CMK (cell line): ENCODE results near the gene ALDOB.
"Not testable (repeated sequence)": the region's sequence is repeated elsewhere in the genome, so short reads cannot be mapped to it uniquely, and the experiment has no call there.

Experiments
- DNase-seq: peaks from one replicate; pipeline ENCODE4 v3.0.0-alpha.2; 2010; ENCODE audit warnings: low read depth

The ALDOB gene

GRCh38 chr9:101421653-101422065, 13.9 kb downstream of the ALDOB start:
- no peak for DNase-seq

DNA sequence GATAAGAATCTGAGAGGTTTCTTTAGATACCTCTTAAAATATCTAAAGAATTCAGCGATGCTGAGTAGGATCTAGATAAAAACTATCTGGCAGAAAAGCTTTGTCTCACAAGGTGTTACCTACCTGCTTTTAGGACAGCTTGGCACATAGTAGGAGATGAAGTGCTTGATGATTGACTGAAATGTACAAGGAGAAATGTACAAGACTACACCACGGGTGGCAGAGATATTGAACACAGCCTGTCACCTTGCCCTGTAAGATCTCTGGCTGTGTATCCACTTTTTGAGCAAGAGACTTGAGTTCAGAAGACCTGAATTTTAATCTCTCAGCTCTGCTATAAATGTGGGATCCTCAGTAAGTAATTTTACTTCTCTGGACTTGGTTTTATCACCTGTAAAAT, 15.7 kb downstream of the ALDOB start:
- no peak for DNase-seq

GRCh38 chr9:101418518-101419430, 16.8 kb downstream of the ALDOB start:
- DNase-seq, result no peak

DNA sequence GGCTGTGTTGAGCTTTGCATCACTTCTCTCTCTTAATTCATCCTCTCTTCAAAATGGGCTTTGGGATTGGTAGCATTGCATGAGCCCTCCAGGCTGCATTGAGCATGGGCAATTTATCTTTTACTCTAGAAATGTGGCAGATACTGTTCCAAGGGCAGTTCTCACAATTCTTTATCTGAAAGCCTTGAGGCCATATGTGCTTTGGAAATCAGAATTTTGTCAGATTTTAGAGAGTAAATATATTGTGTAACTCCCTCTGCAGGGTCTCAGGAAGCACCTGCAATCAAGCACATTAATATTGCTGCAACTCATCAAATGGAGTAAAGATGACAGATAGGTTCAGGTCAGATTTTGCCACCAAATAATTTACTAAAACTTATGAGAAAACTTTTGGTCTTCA, 17.6 kb downstream of the ALDOB start:
- no peak for DNase-seq

DNA sequence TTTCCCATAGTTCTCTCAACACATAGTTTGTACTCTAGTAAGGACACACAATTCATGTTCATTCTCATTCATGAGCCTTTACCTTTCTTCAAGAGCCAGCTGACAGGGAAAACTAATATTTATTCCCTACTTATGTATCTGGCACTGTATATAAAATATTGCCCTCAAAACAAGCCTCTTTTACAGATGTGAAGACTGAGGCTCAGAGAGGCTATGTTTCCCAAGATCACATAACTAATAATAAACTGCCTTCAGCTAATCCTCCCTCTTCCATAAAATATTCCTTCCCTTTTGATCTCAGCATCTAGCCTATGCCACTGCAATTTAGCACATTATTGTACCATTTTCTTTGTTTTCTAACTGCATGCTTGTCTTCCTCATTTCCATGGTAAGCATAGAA, 18.2 kb downstream of the ALDOB start:
- no peak for DNase-seq

GRCh38 chr9:101415578-101415977, 20.0 kb downstream of the ALDOB start:
- no peak for DNase-seq

GRCh38 chr9:101414839-101415238, 20.7 kb downstream of the ALDOB start:
- DNase-seq, result no peak

DNA sequence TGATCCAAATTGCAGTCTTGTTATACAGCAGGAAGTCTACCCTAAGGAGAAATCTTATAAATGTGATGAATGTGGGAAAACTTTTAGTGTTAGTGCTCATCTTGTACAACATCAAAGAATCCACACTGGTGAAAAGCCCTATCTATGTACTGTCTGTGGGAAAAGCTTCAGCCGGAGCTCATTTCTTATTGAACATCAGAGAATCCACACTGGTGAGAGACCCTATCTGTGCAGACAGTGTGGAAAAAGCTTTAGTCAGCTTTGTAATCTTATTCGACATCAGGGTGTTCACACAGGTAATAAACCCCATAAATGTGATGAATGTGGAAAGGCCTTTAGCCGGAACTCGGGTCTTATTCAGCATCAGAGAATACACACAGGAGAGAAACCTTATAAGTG, 26.5 kb downstream of the ALDOB start:
- DNase-seq, result no peak

DNA sequence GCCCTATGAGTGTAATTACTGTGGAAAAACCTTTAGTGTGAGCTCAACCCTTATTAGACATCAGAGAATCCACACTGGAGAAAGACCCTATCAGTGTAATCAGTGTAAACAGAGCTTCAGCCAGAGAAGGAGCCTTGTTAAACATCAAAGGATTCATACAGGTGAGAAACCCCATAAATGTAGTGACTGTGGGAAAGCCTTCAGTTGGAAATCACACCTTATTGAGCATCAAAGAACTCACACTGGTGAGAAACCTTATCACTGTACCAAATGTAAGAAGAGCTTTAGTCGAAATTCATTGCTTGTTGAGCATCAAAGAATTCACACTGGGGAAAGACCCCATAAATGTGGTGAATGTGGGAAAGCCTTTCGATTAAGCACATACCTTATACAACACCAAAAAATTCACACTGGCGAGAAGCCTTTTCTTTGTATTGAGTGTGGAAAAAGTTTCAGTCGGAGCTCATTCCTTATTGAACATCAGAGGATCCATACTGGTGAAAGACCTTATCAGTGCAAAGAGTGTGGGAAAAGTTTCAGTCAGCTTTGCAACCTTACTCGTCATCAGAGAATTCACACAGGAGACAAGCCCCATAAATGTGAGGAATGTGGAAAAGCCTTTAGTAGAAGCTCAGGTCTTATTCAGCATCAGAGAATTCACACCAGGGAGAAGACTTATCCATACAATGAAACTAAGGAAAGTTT, 27.0 kb downstream of the ALDOB start:
- no peak for DNase-seq

DNA sequence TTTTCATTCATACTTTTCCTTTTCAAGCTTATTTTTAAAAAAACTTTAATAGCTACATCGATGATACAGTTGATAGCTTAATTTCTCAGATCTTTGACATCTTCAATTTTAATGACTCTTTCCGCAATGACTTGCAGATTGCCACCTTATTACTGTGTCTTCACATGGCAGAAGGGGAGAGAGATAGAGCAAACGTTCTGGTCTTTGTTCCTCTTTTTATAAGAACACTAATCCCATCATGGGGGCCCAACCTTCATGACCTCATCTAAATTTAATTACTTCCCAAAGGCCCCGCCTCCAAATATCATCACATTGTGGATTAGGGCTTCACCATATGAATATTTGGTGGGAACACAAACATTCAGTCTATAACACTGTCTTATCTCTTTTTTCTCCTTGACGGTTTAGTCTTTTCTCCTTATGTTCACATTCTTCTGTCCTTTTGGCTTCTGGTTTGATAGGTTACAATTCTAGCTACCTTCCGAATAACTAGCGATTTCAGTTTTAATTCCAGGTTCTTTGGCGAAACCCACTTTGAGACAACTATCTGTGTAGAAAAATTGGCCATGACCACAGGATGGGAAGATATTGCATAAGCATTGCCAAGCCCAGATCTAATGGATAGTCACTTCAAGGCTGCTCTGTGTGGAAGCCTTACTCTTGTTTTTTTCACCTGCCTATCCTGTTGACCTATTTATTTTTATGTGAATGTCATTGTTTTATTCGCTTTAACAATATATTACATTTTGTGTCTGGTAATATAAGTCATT, 31.9 kb downstream of the ALDOB start:
- no peak for DNase-seq

DNA sequence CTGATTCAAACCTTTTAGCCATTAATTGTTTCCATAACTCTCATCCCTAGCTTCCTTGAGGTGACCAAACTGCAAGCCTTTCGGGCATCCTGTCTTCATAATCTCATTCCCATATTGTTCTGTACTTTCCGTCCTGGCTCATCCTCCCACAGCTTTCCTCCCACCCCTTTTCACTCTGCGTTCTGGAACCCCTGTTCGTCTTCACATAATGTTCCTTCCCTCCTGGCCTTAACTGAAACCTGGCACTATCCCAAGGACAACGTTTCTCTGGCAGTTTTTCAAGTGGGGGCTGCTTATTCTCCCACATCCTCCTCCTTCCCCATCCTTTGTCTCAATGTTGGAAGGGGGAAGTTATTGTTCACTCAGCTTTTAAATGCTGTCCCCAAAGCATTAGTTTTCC, 35.5 kb downstream of the ALDOB start:
- no peak for DNase-seq

DNA sequence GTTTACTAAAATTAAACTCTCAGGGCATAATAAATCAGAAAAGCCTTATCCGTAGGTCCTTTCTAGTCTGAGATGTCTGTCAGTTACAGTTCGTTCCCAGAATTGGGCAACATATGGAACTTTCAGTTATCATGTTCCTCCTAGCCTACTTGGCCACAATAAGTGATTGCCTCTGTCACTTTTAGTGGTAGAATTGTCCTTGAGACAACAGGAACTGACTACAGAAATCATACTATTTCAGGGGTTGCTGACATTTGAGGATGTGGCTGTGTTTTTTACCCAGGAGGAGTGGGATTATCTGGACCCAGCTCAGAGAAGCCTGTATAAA, 36.0 kb downstream of the ALDOB start:
- no peak for DNase-seq

GRCh38 chr9:101398930-101399642, 36.5 kb downstream of the ALDOB start:
- no peak for DNase-seq

GRCh38 chr9:101398068-101398929, 37.3 kb downstream of the ALDOB start, which contains the start of the genes MRPL50 and ZNF189:
TSS of gene MRPL50 (minus strand) at chr9:101398618. CDS start at chr9:101398592, 26 bp downstream.
TSS of gene ZNF189 (plus strand) at chr9:101398851. CDS start at chr9:101399157, 306 bp downstream.
- DNase-seq, result peak; percentile 93

- DNase-seq, result no peak
Observed at GRCh38 chr9:101397746-101398067, 37.9 kb downstream of the ALDOB start.

GRCh38 chr9:101394687-101395086, 40.9 kb downstream of the ALDOB start:
- no peak for DNase-seq

DNA sequence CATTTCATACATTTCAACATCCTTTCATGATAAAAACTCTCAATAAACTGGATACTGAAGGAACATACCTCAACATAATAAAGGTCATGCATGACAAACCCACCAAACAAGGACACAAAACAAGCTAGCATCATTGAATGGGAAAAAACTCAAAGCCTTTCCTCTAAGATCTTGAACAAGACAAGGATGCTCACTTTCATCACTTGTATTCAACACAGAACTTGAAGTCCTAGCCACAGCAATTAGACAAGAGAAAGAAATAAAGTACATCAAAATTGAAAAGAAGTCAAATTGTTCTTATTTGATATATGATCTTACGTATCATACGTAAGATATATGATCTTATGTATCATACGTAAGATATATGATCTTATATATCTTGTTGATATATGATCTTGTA, 42.4 kb downstream of the ALDOB start:
- DNase-seq, result no peak

GRCh38 chr9:101388507-101388993, 47.0 kb downstream of the ALDOB start:
- no peak for DNase-seq

GRCh38 chr9:101387871-101388506, 47.6 kb downstream of the ALDOB start:
- no peak for DNase-seq

- DNase-seq, result not testable (repeated sequence)
Observed at GRCh38 chr9:101384873-101385536, 50.6 kb downstream of the ALDOB start, which contains the start of gene BAAT. TSS of gene BAAT (minus strand) at chr9:101385006. CDS start at chr9:101371404, 13,602 bp downstream.
